Effector memory CD8-positive, alpha-beta T cell (primary cell): ENCODE data around the gene AFAP1.
"Not testable (repeated sequence)": the region's sequence is repeated elsewhere in the genome, so short reads cannot be mapped to it uniquely, and the experiment has no call there.

ENCODE experiments used
- ATAC-seq: fragments of 150-1000 bp; cut with Tn5 transposase; replicated peaks from 2 replicates; pipeline ENCODE4 v1.10.0; 2021; ENCODE audit warnings: mild to moderate bottlenecking, moderate library complexity
- DNase-seq, 3 experiments: peaks; one replicate each; pipeline ENCODE4 v3.0.0; 2021
- H3K27ac Mint-ChIP-seq, 2 donors: one replicate each; pipeline ENCODE4 v1.8.0; 2022; ENCODE audit warnings: mild to moderate bottlenecking in 2 of 2, mixed read lengths in 2 of 2, moderate library complexity in 2 of 2
- H3K27me3 Mint-ChIP-seq, 2 donors: one replicate each; pipeline ENCODE4 v1.8.0; 2022; ENCODE audit warnings: mixed read lengths in 2 of 2
- H3K36me3 Mint-ChIP-seq: one replicate; pipeline ENCODE4 v1.8.0; 2022; ENCODE audit warnings: mild to moderate bottlenecking, moderate library complexity, mixed read lengths; ENCODE audit not compliant: insufficient read depth
- H3K4me1 Mint-ChIP-seq, 2 donors: one replicate each; pipeline ENCODE4 v1.8.0; 2022; ENCODE audit warnings: low read depth in 2 of 2, mixed read lengths in 2 of 2
- H3K4me3 Mint-ChIP-seq, 2 donors: one replicate each; pipeline ENCODE4 v1.8.0; 2022; ENCODE audit warnings: mild to moderate bottlenecking in 2 of 2, mixed read lengths in 2 of 2, moderate library complexity in 2 of 2
- H3K9me3 Mint-ChIP-seq, 2 donors: one replicate each; pipeline ENCODE4 v1.8.0; 2022; ENCODE audit warnings: mixed read lengths in 2 of 2

Gene AFAP1

GRCh38 chr4:7950301-7951092 lies 10.8 kb upstream of the AFAP1 start:
- DNase-seq (no peak), ATAC-seq (no peak)
- Mint-ChIP-seq H3K36me3 (no peaks in the 10 kb centered on the region), H3K27me3 (peaks cover 0 to 31% of the 10 kb centered on the region in 2 donors), H3K4me3 (no peak overlapping the region), H3K4me1 (peaks cover 5 to 13% of the 10 kb centered on the region in 2 donors), H3K27ac (peak overlapping the region in 1 of 2 donors; percentile 63), H3K9me3 (no peaks in the 10 kb centered on the region)

DNA sequence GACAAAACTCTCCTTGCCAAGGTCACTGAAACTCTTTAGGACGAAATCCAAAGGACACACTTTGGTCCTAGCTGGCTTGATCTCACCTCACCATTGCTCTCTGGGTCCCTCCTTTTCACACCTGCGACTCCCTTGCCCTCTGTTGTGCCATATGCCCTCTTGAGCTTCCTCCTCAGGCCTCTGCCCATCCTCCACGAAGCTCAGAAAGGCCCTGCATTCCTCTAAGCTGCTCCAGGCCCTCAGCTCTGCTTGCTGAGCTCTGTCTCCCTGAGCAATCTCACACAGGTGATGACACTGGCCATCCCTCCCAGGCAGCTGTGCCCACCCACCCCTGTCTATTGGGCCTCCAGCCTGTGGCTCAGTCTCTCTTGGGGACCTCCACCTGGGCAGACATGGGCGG lies 10.1 kb upstream of the AFAP1 start:
- Mint-ChIP-seq H3K9me3 (no peaks in the 10 kb centered on the region), H3K27me3 (peaks cover 0 to 31% of the 10 kb centered on the region in 2 donors), H3K36me3 (no peaks in the 10 kb centered on the region), H3K4me1 (peaks cover 5 to 13% of the 10 kb centered on the region in 2 donors), H3K27ac (no peak overlapping the region), H3K4me3 (no peak overlapping the region)
- DNase-seq = no peak
- no peak for ATAC-seq

DNA sequence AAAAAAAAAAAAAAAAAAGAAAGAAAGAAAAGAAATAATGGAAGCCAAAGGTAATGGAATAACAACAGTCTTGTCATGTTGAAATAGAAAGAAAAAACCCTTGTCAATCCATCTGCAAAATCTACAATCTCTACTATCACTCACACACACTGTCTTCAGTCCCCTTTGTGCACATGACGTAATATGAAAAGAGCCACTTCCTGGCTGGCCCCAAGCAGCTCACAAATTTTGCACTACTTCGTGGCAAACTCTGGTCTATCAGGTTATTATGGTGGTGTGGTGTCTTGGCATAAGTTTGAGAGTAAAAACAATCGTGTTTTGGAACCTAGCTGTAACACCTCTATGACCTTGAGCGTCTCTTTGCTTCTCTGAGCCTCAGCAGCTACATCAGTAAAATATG lies 8.3 kb upstream of the AFAP1 start:
- ATAC-seq (peak; percentile 97), DNase-seq (peak in 1 of 3 experiments; percentile 39)
- Mint-ChIP-seq H3K9me3 (no peaks in the 10 kb centered on the region), H3K4me1 (peaks cover 5 to 13% of the 10 kb centered on the region in 2 donors), H3K27me3 (peaks cover 0 to 31% of the 10 kb centered on the region in 2 donors), H3K27ac (peak overlapping the region; percentile 7 to 11), H3K4me3 (no peak overlapping the region), H3K36me3 (no peaks in the 10 kb centered on the region)

DNA sequence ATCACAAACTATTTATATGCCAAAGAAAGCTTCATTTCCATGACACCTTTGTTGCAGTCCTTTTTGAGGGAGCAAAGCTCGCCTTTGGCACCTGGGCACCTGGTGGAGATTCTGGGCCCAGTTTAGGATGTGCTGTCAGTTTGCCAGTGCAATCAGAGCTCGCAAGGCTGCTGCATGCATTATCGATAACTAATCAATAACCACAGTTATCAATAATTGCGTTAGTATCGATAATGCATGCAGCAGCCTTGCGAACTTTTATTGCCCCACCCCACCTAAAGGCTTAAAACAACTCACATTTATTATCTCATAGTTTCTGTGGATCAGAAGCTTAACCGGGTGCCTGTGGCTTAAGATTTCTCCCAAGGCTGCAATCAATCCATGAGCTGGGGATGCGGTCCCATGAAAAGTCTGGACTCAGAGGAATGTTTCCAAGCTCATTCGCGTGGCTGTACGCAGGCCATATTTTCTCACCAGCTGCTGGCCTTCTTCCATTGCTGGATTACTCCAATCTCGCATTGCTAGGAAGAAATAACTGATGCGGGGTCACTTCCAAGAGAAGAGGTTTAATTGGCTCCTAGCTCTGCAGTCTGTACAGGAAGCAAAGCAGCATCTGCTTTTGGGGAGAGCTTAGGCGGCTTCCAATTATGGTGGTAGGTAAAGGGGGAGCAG lies 6.2 kb upstream of the AFAP1 start:
- Mint-ChIP-seq H3K4me1 (peaks cover 6 to 13% of the 10 kb centered on the region in 2 donors), H3K27ac (no peak overlapping the region), H3K4me3 (no peak overlapping the region), H3K27me3 (peaks cover 0 to 18% of the 10 kb centered on the region in 2 donors), H3K36me3 (no peaks in the 10 kb centered on the region), H3K9me3 (no peaks in the 10 kb centered on the region)
- DNase-seq (no peak), ATAC-seq (no peak)

DNA sequence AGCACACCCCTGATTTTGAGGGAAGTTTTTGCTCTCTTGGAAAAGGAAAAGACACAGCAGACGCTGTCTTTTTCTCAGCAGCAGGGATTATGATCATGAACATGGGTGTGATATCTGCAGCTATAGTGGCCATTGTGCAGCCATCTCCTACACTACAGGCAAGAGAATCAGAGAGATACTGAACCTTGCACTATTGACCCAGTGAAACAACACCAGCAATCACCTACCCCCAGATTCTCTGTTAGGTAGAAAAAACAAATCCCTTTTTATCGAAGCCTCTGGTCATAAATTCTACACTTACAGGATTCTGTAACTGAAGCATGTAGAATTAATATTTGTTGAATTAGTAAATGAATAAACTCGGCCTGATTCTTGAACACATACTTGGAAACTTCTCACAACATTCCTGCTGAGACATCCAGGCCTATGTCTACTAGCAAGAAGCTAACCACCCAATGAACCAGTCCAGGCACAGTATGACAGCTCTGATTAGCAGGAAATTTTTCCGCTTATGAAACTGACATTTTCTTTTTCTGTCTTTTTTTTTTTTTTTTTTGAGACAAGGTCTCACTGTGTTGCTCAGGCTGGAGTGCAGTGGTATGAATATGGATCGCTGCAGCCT lies 5.0 kb upstream of the AFAP1 start:
- no peak overlapping the region for H3K4me3 Mint-ChIP-seq
- DNase-seq (no peak), ATAC-seq (no peak)
- H3K36me3 Mint-ChIP-seq = no peaks in the 10 kb centered on the region
- H3K4me1 Mint-ChIP-seq = peaks cover 8 to 13% of the 10 kb centered on the region in 2 donors
- H3K9me3 Mint-ChIP-seq = no peaks in the 10 kb centered on the region
- no peak overlapping the region for H3K27ac Mint-ChIP-seq
- H3K27me3 Mint-ChIP-seq = peaks cover 0 to 9% of the 10 kb centered on the region in 2 donors

DNA sequence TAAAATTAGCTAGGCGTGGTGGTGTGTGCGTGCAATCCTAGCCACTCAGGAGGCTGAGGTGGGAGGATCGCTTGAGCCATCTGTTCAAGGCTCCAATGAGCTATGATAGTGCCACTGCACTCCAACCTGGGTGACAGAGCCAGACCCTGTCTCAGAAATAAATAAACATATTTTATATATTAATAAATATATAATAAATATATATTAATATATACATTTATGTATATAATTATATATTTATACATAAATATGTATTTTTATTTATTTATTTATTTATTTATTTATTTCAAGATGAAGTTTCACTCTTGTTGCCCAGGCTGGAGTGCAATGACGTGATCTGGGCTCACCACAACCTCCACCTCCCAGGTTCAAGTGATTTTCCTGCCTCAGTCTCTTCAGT lies 4.0 kb upstream of the AFAP1 start:
- not testable (repeated sequence) for H3K4me1 Mint-ChIP-seq, H3K27me3 Mint-ChIP-seq, DNase-seq, H3K9me3 Mint-ChIP-seq, H3K4me3 Mint-ChIP-seq, H3K36me3 Mint-ChIP-seq, ATAC-seq, H3K27ac Mint-ChIP-seq

DNA sequence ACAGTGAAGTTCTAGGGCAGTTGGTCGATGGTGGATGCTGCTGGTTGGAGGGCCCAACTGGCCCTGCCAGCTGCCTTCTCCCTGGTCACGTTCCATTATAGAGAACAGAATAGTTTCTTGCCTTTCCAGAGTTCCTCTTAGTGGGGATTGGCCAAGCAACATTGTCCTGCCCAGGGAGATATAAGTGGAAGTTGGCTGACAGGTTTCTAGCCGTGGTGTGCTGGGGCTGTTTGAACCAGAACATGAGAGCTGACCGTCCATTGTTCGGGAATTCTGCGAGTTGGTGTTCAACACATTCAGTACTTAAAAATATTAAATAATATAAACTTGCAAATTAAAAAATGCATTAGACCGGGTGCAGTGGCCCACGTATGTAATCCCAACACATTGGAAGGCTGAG lies 3.5 kb upstream of the AFAP1 start:
- Mint-ChIP-seq H3K4me3 (no peak overlapping the region), H3K27ac (no peak overlapping the region), H3K27me3 (no peaks in the 10 kb centered on the region), H3K4me1 (peaks cover 7 to 10% of the 10 kb centered on the region in 2 donors), H3K9me3 (no peaks in the 10 kb centered on the region), H3K36me3 (no peaks in the 10 kb centered on the region)
- DNase-seq (no peak), ATAC-seq (no peak)

DNA sequence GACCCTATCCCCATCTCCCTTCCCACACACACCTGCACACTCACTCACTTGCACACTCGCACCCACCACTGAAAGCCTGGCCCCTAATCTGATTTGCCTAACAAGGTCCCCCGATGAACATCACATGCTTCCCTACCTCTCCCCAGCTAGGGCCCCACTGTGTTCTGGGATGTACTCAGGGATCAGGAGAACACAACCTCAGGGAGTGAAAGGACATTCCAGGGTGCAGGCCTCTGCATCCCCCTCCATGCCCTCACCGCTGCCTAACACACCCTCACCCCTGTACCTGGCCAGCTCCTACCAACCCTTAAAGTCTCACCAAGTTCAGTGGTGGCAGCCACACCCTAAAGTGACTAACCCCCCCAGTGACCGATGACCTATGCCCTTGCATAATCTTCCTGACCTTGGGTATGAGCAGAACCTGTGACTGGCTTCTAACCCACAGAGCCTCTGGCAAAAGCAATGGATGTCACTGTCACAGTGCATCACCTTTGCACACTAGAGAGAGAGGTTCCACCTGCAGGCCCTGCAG lies 2.4 kb upstream of the AFAP1 start:
- ATAC-seq = no peak
- Mint-ChIP-seq H3K9me3 (no peaks in the 10 kb centered on the region), H3K36me3 (peaks cover 7% of the 10 kb centered on the region), H3K27me3 (no peaks in the 10 kb centered on the region), H3K4me1 (peaks cover 11 to 12% of the 10 kb centered on the region in 2 donors), H3K27ac (no peak overlapping the region), H3K4me3 (no peak overlapping the region)
- no peak for DNase-seq

DNA sequence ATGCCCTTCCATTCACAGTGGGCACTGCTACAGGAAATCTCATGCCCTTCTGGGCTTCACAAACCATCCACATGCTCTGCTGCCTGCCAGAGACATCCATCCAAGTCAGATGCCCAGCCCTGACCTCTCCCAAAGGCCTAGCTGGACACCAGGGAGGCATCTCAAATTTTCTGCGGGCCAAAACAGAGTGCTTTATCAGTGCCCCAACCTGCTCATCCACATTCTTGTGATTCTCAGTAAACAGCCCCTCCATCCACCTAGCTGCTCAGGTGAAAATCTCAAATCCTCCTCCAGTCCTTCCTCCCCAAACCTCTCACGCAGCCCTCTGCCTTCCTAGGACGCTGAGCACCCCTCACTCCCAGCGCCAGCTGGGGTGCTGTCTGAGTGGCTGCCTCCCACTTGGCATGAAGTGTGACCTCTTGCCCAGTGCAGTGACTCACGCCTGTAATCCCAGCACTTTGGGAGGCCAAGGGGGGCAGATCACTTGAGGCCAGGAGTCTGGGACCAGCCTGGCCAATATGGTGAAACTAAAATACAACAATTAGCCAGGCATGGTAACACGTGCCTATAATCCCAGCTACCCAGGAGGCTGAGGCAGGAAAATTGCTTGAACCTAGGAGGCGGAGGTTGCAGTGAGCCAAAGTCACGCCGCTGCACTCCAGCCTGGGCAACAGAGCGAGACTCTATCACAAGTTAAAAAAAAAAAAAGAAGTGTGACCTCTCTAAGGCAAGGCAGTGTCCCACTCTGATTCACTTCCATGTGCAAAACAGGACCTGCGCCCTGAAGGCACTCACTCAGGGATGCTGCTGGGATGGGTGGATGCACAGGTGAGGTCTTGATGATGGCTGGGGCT lies 1.7 kb upstream of the AFAP1 start:
- DNase-seq (no peak), ATAC-seq (no peak)
- Mint-ChIP-seq H3K27ac (no peak overlapping the region), H3K36me3 (peaks cover 7% of the 10 kb centered on the region), H3K9me3 (no peaks in the 10 kb centered on the region), H3K4me1 (peaks cover 13 to 16% of the 10 kb centered on the region in 2 donors), H3K4me3 (peak overlapping the region; percentile 40), H3K27me3 (no peaks in the 10 kb centered on the region)

DNA sequence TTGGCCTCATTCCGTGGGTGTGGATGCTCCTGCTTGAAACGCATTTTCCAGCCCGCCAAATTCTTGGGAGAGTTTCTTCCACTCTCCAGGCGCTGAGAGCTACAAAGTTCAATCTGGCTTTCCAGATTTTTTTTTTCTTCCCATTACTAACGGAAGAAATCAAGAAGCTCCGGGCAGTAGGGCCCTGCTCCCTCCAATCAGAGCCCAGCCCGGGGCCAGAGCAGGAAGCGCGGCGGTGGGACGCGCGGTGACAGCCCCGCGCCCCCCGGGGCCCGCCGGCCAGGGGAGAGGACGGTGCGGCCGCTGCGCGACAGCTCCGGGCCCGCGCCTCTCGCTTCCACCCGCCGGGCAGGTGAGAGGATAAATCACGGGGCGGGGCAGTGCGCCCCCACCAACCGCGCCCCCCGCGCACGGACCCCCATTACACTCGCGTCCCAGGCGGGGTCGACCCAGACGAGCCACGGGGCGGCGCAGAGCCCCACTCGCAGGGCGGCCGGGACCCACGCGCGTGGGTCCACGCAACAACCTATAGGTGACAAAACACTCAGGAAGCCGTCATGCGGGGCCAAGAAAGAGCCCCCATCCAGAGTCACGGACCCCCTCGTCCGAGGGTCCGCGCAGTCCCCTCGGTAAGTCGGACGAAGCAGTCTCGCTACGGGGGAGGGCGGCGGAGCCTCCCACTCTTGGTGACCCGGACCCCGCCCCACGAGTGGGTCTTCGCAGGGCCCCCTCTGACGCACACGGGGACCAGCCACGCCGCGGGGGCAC lies 868 bp downstream of the AFAP1 start:
- peaks cover 7% of the 10 kb centered on the region for H3K36me3 Mint-ChIP-seq
- ATAC-seq (peak; percentile 7), DNase-seq (no peak)
- H3K27ac Mint-ChIP-seq = peak overlapping the region in 1 of 2 donors; percentile 46
- H3K4me1 Mint-ChIP-seq = peaks cover 13 to 16% of the 10 kb centered on the region in 2 donors
- no peaks in the 10 kb centered on the region for H3K27me3 Mint-ChIP-seq
- peak overlapping the region; percentile 73 to 77 for H3K4me3 Mint-ChIP-seq
- H3K9me3 Mint-ChIP-seq = no peaks in the 10 kb centered on the region

GRCh38 chr4:7938266-7938608 lies 1.4 kb downstream of the AFAP1 start:
- Mint-ChIP-seq H3K4me3 (peak overlapping the region; percentile 73 to 77), H3K27ac (peak overlapping the region in 1 of 2 donors; percentile 46), H3K9me3 (no peaks in the 10 kb centered on the region), H3K4me1 (peaks cover 13 to 16% of the 10 kb centered on the region in 2 donors), H3K36me3 (peaks cover 7% of the 10 kb centered on the region), H3K27me3 (no peaks in the 10 kb centered on the region)
- DNase-seq (no peak), ATAC-seq (no peak)

DNA sequence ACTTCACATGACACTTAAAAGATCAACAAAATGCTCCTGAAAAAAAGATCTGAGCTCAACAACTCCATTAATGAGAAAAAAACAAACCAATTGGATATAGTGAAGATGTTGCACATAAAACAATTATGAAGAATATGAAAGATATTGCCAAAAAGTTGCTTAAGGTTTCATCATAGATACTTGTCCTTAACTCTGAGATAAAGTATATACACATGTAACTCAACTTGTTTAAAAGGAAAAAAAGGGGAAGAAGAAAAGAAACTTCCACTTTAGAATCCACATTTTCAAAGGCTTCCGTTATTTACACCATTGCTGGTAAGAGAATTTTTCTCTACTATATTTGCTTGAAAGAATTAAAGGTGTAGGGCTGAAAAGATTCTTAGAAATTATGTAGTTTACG lies 2.7 kb downstream of the AFAP1 start:
- ATAC-seq (no peak), DNase-seq (no peak)
- Mint-ChIP-seq H3K9me3 (no peaks in the 10 kb centered on the region), H3K36me3 (peaks cover 7% of the 10 kb centered on the region), H3K4me1 (peaks cover 13 to 16% of the 10 kb centered on the region in 2 donors), H3K4me3 (peak overlapping the region in 1 of 2 donors; percentile 73), H3K27ac (no peak overlapping the region), H3K27me3 (no peaks in the 10 kb centered on the region)
